SK-N-MC (cell line): Measurements from ENCODE around the gene GNG12.

Experiments used
- DNase-seq: peaks from one replicate; pipeline ENCODE4 v3.0.0-alpha.2; 2011; ENCODE audit warnings: low read depth, low spot score
- H3K27ac ChIP-seq: fragments of 200-600 bp; sonication (generic); 2 replicates; pipeline ENCODE4 v1.5.1; 2016; ENCODE audit warnings: mixed run types
- H3K36me3 ChIP-seq: fragments of 200-600 bp; sonication (generic); 2 replicates; pipeline ENCODE4 v1.6.1; 2017; ENCODE audit warnings: antibody characterized with exemption, low read length, mixed read lengths; ENCODE audit not compliant: insufficient read depth
- H3K4me3 ChIP-seq: fragments of 200-600 bp; sonication (generic); 2 replicates; pipeline ENCODE4 v1.5.1; 2016
- H3K9ac ChIP-seq: fragments of 200-600 bp; sonication (generic); 2 replicates; pipeline ENCODE4 v1.8.0; 2017; ENCODE audit warnings: mixed run types, mixed read lengths; ENCODE audit not compliant: insufficient read length
- H3K9me3 ChIP-seq: fragments of 200-600 bp; sonication (generic); 2 replicates; pipeline ENCODE4 v1.6.1; 2017; ENCODE audit warnings: low read depth, mild to moderate bottlenecking, antibody characterized with exemption, low read length, moderate library complexity, mixed read lengths
- EZH2 ChIP-seq: fragments of 200-600 bp; sonication (generic); IDR thresholded peaks from one replicate; pipeline ENCODE4 v1.6.1; 2017; ENCODE audit warnings: antibody characterized with exemption
- FOXP2 ChIP-seq: optimal IDR thresholded peaks from 2 replicates; pipeline ENCODE3; 2011; ENCODE audit warnings: mild to moderate bottlenecking, moderate library complexity; ENCODE audit not compliant: insufficient read depth; ENCODE audit errors: extremely low read length, control extremely low read depth
- POLR2AphosphoS5 ChIP-seq: IDR thresholded peaks from 2 replicates; pipeline ENCODE4 v1.6.1; 2012; ENCODE audit warnings: mild to moderate bottlenecking, low read depth, low read length, borderline replicate concordance

GNG12 gene

GRCh38 chr1:67741121-67741520 is 92.1 kb downstream of the GNG12 start:
- no peak for DNase-seq
- TF ChIP-seq POLR2AphosphoS5: no peak
- TF ChIP-seq EZH2: no peak
- TF ChIP-seq FOXP2: no peak
- H3K9me3 ChIP-seq: no peaks in the 10 kb centered on the region

GRCh38 chr1:67740543-67740942 is 92.7 kb downstream of the GNG12 start:
- no peak overlapping the region for H3K9ac ChIP-seq
- no peaks in the 10 kb centered on the region for H3K9me3 ChIP-seq
- TF ChIP-seq EZH2: no peak
- no peak for TF ChIP-seq POLR2AphosphoS5
- TF ChIP-seq FOXP2: no peak
- H3K4me3 ChIP-seq: no peak overlapping the region
- no peak overlapping the region for H3K27ac ChIP-seq
- no peaks in the 10 kb centered on the region for H3K36me3 ChIP-seq
- no peak for DNase-seq

More at GRCh38 chr1:67741121-67741520, 92.1 kb downstream of the GNG12 start:
- no peak overlapping the region for H3K27ac ChIP-seq
- H3K4me3 ChIP-seq: no peak overlapping the region
- no peak overlapping the region for H3K9ac ChIP-seq
- H3K36me3 ChIP-seq: no peaks in the 10 kb centered on the region

- H3K36me3 ChIP-seq: no peaks in the 10 kb centered on the region
- no peaks in the 10 kb centered on the region for H3K9me3 ChIP-seq
- TF ChIP-seq POLR2AphosphoS5 (no peak), EZH2 (no peak), FOXP2 (no peak)
- no peak overlapping the region for H3K27ac ChIP-seq
- DNase-seq: no peak
- H3K9ac ChIP-seq: no peak overlapping the region
- no peak overlapping the region for H3K4me3 ChIP-seq
Observed at GRCh38 chr1:67739361-67739760, 93.9 kb downstream of the GNG12 start.

- Histone ChIP-seq H3K36me3 (no peaks in the 10 kb centered on the region), H3K9me3 (no peaks in the 10 kb centered on the region), H3K9ac (no peak overlapping the region), H3K4me3 (no peak overlapping the region), H3K27ac (no peak overlapping the region)
- DNase-seq: no peak
- TF ChIP-seq FOXP2: no peak
- TF ChIP-seq POLR2AphosphoS5: no peak
- no peak for TF ChIP-seq EZH2
Observed at GRCh38 chr1:67738401-67738800, 94.9 kb downstream of the GNG12 start.

DNA sequence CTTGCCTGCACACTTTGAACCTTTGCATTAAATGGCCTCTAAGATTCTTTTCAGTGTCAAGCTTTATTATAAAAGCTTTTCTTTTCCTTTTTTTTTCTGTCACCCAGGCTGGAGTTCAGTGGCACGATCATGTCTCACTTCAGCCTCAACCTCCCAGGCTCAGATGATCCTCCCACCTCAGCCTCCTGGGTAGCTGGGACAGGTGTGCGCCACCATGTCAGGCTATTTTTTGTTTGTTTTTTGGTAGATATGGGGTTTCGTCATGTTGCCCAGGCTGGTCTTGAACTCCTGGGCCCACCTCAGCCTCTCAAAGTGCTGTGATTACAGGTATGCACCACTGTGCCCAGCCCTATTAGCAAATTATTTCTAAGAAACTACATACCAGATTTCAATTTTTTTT is 95.4 kb downstream of the GNG12 start:
- no peak for DNase-seq
- H3K9ac ChIP-seq: no peak overlapping the region

DNA sequence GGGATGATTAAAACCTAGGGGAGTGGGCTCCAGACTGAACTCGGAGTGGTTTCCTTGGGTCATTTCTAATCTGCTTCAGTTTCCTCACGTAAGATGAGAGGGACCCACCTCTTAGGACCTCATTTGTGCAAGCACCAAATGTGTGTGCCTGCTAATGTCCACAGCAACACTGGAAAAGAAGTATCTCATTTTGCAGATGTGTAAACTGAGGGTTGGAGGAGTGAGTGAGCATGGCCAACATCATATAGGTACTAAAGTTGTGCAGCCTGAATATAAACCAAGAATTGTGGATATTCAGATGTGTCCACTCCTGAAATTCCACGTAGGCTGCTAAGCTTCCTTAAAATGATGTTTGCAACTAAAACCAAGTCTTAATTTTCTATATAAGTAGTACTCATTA is 96.5 kb downstream of the GNG12 start:
- Histone ChIP-seq H3K9ac (no peak overlapping the region), H3K36me3 (no peaks in the 10 kb centered on the region), H3K4me3 (no peak overlapping the region), H3K27ac (no peak overlapping the region), H3K9me3 (no peaks in the 10 kb centered on the region)
- no peak for DNase-seq
- no peak for TF ChIP-seq POLR2AphosphoS5
- TF ChIP-seq EZH2: no peak
- TF ChIP-seq FOXP2: no peak

More for the DNA sequence above, 95.4 kb downstream of the GNG12 start:
- Histone ChIP-seq H3K9me3 (no peaks in the 10 kb centered on the region), H3K4me3 (no peak overlapping the region), H3K27ac (no peak overlapping the region), H3K36me3 (no peaks in the 10 kb centered on the region)
- TF ChIP-seq EZH2 (no peak), POLR2AphosphoS5 (no peak), FOXP2 (no peak)

GRCh38 chr1:67735806-67736627 is 97.2 kb downstream of the GNG12 start:
- no peaks in the 10 kb centered on the region for H3K9me3 ChIP-seq
- no peak; the same call in 1 of the 2 replicates for TF ChIP-seq POLR2AphosphoS5
- peak; percentile 84 for TF ChIP-seq FOXP2
- no peak for TF ChIP-seq EZH2
- DNase-seq: peak; percentile 55
- no peaks in the 10 kb centered on the region for H3K36me3 ChIP-seq
- no peak overlapping the region for H3K4me3 ChIP-seq
- no peak overlapping the region for H3K9ac ChIP-seq
- no peak overlapping the region for H3K27ac ChIP-seq

- H3K9me3 ChIP-seq: no peaks in the 10 kb centered on the region
- no peak overlapping the region for H3K27ac ChIP-seq
- no peak overlapping the region for H3K9ac ChIP-seq
- no peak for DNase-seq
- no peaks in the 10 kb centered on the region for H3K36me3 ChIP-seq
- H3K4me3 ChIP-seq: no peak overlapping the region
- no peak for TF ChIP-seq EZH2
- TF ChIP-seq POLR2AphosphoS5: no peak
- TF ChIP-seq FOXP2: no peak
Observed at GRCh38 chr1:67735206-67735605, 98.1 kb downstream of the GNG12 start.
